ENCODE data around the gene PCBP4.

GRCh38 chr3:51958603-51959521 is 8.4 kb downstream of the PCBP4 start:
- TF ChIP-seq POLR2A (IDR thresholded peaks at IDR 0.05): no peak
- TF ChIP-seq, protein P1, sequence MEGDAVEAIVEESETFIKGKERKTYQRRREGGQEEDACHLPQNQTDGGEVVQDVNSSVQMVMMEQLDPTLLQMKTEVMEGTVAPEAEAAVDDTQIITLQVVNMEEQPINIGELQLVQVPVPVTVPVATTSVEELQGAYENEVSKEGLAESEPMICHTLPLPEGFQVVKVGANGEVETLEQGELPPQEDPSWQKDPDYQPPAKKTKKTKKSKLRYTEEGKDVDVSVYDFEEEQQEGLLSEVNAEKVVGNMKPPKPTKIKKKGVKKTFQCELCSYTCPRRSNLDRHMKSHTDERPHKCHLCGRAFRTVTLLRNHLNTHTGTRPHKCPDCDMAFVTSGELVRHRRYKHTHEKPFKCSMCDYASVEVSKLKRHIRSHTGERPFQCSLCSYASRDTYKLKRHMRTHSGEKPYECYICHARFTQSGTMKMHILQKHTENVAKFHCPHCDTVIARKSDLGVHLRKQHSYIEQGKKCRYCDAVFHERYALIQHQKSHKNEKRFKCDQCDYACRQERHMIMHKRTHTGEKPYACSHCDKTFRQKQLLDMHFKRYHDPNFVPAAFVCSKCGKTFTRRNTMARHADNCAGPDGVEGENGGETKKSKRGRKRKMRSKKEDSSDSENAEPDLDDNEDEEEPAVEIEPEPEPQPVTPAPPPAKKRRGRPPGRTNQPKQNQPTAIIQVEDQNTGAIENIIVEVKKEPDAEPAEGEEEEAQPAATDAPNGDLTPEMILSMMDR (IDR thresholded peaks at IDR 0.05): no peak
